HepG2 (cell line): ENCODE measurements around the gene CENPM. TPM values are rescaled to one million over a fixed set of nuclear protein-coding genes. Genes with fewer than 3 reads are reported as not detected.

Source experiments
- ELF4 ChIP-seq: sonication (generic); formaldehyde crosslinking; IDR thresholded peaks from 2 replicates; pipeline ENCODE4 v1.5.0; 2020; ENCODE audit warnings: missing genetic modification reagents, mild to moderate bottlenecking, moderate library complexity, borderline replicate concordance
- EZH2 ChIP-seq: conservative IDR thresholded peaks from 2 replicates; pipeline ENCODE4 v1.6.1; 2012; ENCODE audit warnings: mild to moderate bottlenecking, low read depth, low read length, moderate library complexity
- HMGXB4 ChIP-seq, 2 experiments: sonication (generic) in 1 of 2; formaldehyde crosslinking in 1 of 2; IDR thresholded peaks; 2 replicates each; pipeline versions ENCODE4 v1.4.0 to v1.6.1; 2018 to 2020; ENCODE audit warnings: missing genetic modification reagents in 2 of 2, borderline replicate concordance in 1 of 2, low read depth in 1 of 2, mild to moderate bottlenecking in 1 of 2, missing biosample characterization in 1 of 2
- JUN ChIP-seq: sonication (generic); formaldehyde crosslinking; IDR thresholded peaks from 2 replicates; pipeline ENCODE4 v1.4.0; 2020; ENCODE audit warnings: mild to moderate bottlenecking, missing genetic modification reagents
- MAZ ChIP-seq, 2 experiments: sonication (generic) in 1 of 2; formaldehyde crosslinking in 1 of 2; IDR thresholded peaks; 2 replicates each; pipeline versions ENCODE4 v1.5.0 to v1.6.1; 2012 to 2020; ENCODE audit warnings: low read depth in 2 of 2, mild to moderate bottlenecking in 2 of 2, borderline replicate concordance in 1 of 2, improper control_type of control experiment in 1 of 2, low read length in 1 of 2, missing genetic modification reagents in 1 of 2, moderate library complexity in 1 of 2
- MXD1 ChIP-seq: sonication (generic); formaldehyde crosslinking; IDR thresholded peaks from 2 replicates; pipeline ENCODE4 v1.4.0; 2020; ENCODE audit warnings: mild to moderate bottlenecking, missing genetic modification reagents
- NFKBIZ ChIP-seq: IDR thresholded peaks from 2 replicates; pipeline ENCODE4 v1.6.1; 2018; ENCODE audit warnings: missing genetic modification reagents, missing compliant biosample characterization
- NONO ChIP-seq, 2 experiments: fragments of 450-650 bp in 1 of 2; sonication (generic) in 1 of 2; formaldehyde crosslinking in 1 of 2; IDR thresholded peaks in 1 of 2; conservative IDR thresholded peaks in 1 of 2; 2 replicates each; pipeline versions ENCODE4 v1.6.1 to v1.8.0; 2017 to 2022; ENCODE audit warnings: mild to moderate bottlenecking in 1 of 2, missing genetic modification reagents in 1 of 2, moderate library complexity in 1 of 2
- PATZ1 ChIP-seq: sonication (generic); formaldehyde crosslinking; IDR thresholded peaks from 2 replicates; pipeline ENCODE4 v1.4.0; 2020; ENCODE audit warnings: missing genetic modification reagents
- SMARCC2 ChIP-seq: fragments of 450-650 bp; IDR thresholded peaks from 2 replicates; pipeline ENCODE4 v1.6.1; 2017; ENCODE audit warnings: antibody characterized with exemption, mild to moderate bottlenecking
- SNRNP70 ChIP-seq: fragments of 200-400 bp; formaldehyde crosslinking; IDR thresholded peaks from 2 replicates; pipeline ENCODE4 v1.6.1; 2017; ENCODE audit warnings: mild to moderate bottlenecking, low read depth, low read length, moderate library complexity
- TARDBP ChIP-seq: sonication (generic); formaldehyde crosslinking; IDR thresholded peaks from 2 replicates; pipeline ENCODE4 v1.8.0; 2022; ENCODE audit warnings: mild to moderate bottlenecking, missing genetic modification reagents
- TSC22D2 ChIP-seq: sonication (generic); formaldehyde crosslinking; IDR thresholded peaks from 2 replicates; pipeline ENCODE4 v1.5.1; 2020; ENCODE audit warnings: missing genetic modification reagents, mild to moderate bottlenecking, borderline replicate concordance
- YEATS2 ChIP-seq: sonication (generic); formaldehyde crosslinking; IDR thresholded peaks from 2 replicates; pipeline ENCODE4 v1.4.0; 2020; ENCODE audit warnings: missing genetic modification reagents, borderline replicate concordance
- ZBTB38 ChIP-seq: sonication (generic); formaldehyde crosslinking; IDR thresholded peaks from 2 replicates; pipeline ENCODE4 v1.5.1; 2020; ENCODE audit warnings: mild to moderate bottlenecking, missing genetic modification reagents
- ZBTB7B ChIP-seq: sonication (generic); formaldehyde crosslinking; IDR thresholded peaks from 2 replicates; pipeline ENCODE4 v1.4.0; 2020; ENCODE audit warnings: missing genetic modification reagents
- ZNF33B ChIP-seq: sonication (generic); formaldehyde crosslinking; IDR thresholded peaks from 2 replicates; pipeline ENCODE4 v1.5.1; 2020; ENCODE audit warnings: mild to moderate bottlenecking, missing genetic modification reagents
- ZNF564 ChIP-seq: sonication (generic); formaldehyde crosslinking; IDR thresholded peaks from 2 replicates; pipeline ENCODE4 v1.8.1; 2023; ENCODE audit warnings: mild to moderate bottlenecking, missing genetic modification reagents
- ZNF687 ChIP-seq: sonication (generic); formaldehyde crosslinking; IDR thresholded peaks from 2 replicates; pipeline ENCODE4 v1.5.1; 2020; ENCODE audit warnings: mild to moderate bottlenecking, missing genetic modification reagents, moderate library complexity
- polyA plus RNA-seq, 8 experiments: library from polyadenylated mRNA; depleted of rRNA in 3 of 8; stranded (reverse) in 7 of 8; unstranded in 1 of 8; fragments of >200 nt; fragmentation: Illumina TruSeq in 4 of 8; extraction: Trizol in 4 of 8; gene quantifications; 2 replicates each; pipeline versions ENCODE4 v1.2.1 to v1.2.3, GENCODE V29; 2011 to 2016; ENCODE audit warnings: low read depth in 4 of 8, missing spikeins in 1 of 8, mixed read lengths in 1 of 8; ENCODE audit not compliant: insufficient read depth in 1 of 8
- total RNA-seq, 5 experiments: library from RNA; depleted of rRNA; stranded (reverse); fragments of >200 nt; fragmentation: Illumina TruSeq; extraction: Trizol; gene quantifications; 2 replicates each; pipeline ENCODE4 v1.2.3, GENCODE V29; 2016; ENCODE audit warnings: low read depth in 1 of 5

CENPM gene
- total and polyA plus RNA-seq, 2 of the 13 experiments (the other 11 are each of a cell fraction or from before 2014, with no cell fraction given), result 11.2 to 37.3 TPM

- TF ChIP-seq ELF4 (CRISPR knock-in tag), result no peak
- TF ChIP-seq JUN (CRISPR knock-in tag), result no peak
- no peak for TF ChIP-seq YEATS2 (CRISPR knock-in tag)
- no peak for TF ChIP-seq ZNF564 (CRISPR knock-in tag)
- TF ChIP-seq SNRNP70, result no peak
- 0 out of 2 replicates have a peak, but pooled peaks have one; percentile 39 for TF ChIP-seq MXD1 (CRISPR knock-in tag)
- no peak for TF ChIP-seq NFKBIZ
- TF ChIP-seq EZH2, result no peak
- TF ChIP-seq SMARCC2, result no peak
- no peak; the same call in 1 of the 2 replicates for TF ChIP-seq MAZ (IDR thresholded peaks at IDR 0.05; ENCODE audit: borderline replicate concordance, low read depth, low read length)
- peak; percentile 65; the same call in 1 of the 2 replicates for TF ChIP-seq MAZ (CRISPR knock-in tag; IDR thresholded peaks at IDR 0.05; ENCODE audit: low read depth)
- peak; percentile 45 for TF ChIP-seq PATZ1 (CRISPR knock-in tag)
- TF ChIP-seq ZNF687, result peak; percentile 52; the same call in 1 of the 2 replicates
- TF ChIP-seq TSC22D2, result 0 out of 2 replicates have a peak, but pooled peaks have one; percentile 17
- no peak for TF ChIP-seq TARDBP
- TF ChIP-seq ZBTB7B, result 0 out of 2 replicates have a peak, but pooled peaks have one; percentile 38
- 0 out of 2 replicates have a peak, but pooled peaks have one; percentile 65 for TF ChIP-seq ZNF33B
- TF ChIP-seq NONO (IDR thresholded peaks at IDR 0.05), result no peak
- no peak for TF ChIP-seq NONO (CRISPR knock-in tag; conservative IDR thresholded peaks at IDR 0.05)
- TF ChIP-seq ZBTB38 (CRISPR knock-in tag), result peak; percentile 35; the same call in 1 of the 2 replicates
- peak in 1 of 2 experiments; percentile 45; a peak in 2 of 4 replicates for TF ChIP-seq HMGXB4 (CRISPR knock-in tag; IDR thresholded peaks at IDR 0.05; ENCODE audit: borderline replicate concordance in 1 of 2, low read depth in 1 of 2)
These were observed 21.0 kb downstream of the CENPM start (continued) for GRCh38 chr22:41925783-41926460.
